Activated naive CD8-positive, alpha-beta T cell (primary cell): ENCODE results near the gene SH3BGRL2.
"Not testable (repeated sequence)": the region's sequence is repeated elsewhere in the genome, so short reads cannot be mapped to it uniquely, and the experiment has no call there.

ENCODE experiments used
- H3K27ac Mint-ChIP-seq: one replicate; pipeline ENCODE4 v1.8.0; 2021; ENCODE audit warnings: mixed read lengths
- H3K27me3 Mint-ChIP-seq: one replicate; pipeline ENCODE4 v1.8.0; 2021; ENCODE audit warnings: mixed read lengths
- H3K36me3 Mint-ChIP-seq: one replicate; pipeline ENCODE4 v1.8.0; 2021; ENCODE audit warnings: mixed read lengths
- H3K4me1 Mint-ChIP-seq: one replicate; pipeline ENCODE4 v1.8.0; 2021; ENCODE audit warnings: low read depth, mixed read lengths
- H3K4me3 Mint-ChIP-seq: one replicate; pipeline ENCODE4 v1.8.0; 2021; ENCODE audit warnings: mild to moderate bottlenecking, mixed read lengths
- H3K9me3 Mint-ChIP-seq: one replicate; pipeline ENCODE4 v1.8.0; 2021; ENCODE audit warnings: low read depth, mixed read lengths

SH3BGRL2 gene

GRCh38 chr6:79608334-79609224 lies 22.6 kb upstream of the SH3BGRL2 start:
- no peaks in the 10 kb centered on the region for H3K4me1 Mint-ChIP-seq
- no peak overlapping the region for H3K4me3 Mint-ChIP-seq
- H3K27ac Mint-ChIP-seq = no peak overlapping the region
- no peaks in the 10 kb centered on the region for H3K9me3 Mint-ChIP-seq
- H3K36me3 Mint-ChIP-seq = no peaks in the 10 kb centered on the region
- H3K27me3 Mint-ChIP-seq = no peaks in the 10 kb centered on the region

GRCh38 chr6:79609225-79609595 lies 21.9 kb upstream of the SH3BGRL2 start:
- no peaks in the 10 kb centered on the region for H3K27me3 Mint-ChIP-seq
- H3K4me1 Mint-ChIP-seq = no peaks in the 10 kb centered on the region
- no peak overlapping the region for H3K4me3 Mint-ChIP-seq
- H3K27ac Mint-ChIP-seq = no peak overlapping the region
- no peaks in the 10 kb centered on the region for H3K36me3 Mint-ChIP-seq
- no peaks in the 10 kb centered on the region for H3K9me3 Mint-ChIP-seq

- H3K27me3 Mint-ChIP-seq = no peaks in the 10 kb centered on the region
- no peaks in the 10 kb centered on the region for H3K36me3 Mint-ChIP-seq
- H3K4me1 Mint-ChIP-seq = no peaks in the 10 kb centered on the region
- H3K9me3 Mint-ChIP-seq = no peaks in the 10 kb centered on the region
- H3K27ac Mint-ChIP-seq = no peak overlapping the region
- no peak overlapping the region for H3K4me3 Mint-ChIP-seq
Measured at GRCh38 chr6:79610306-79611009, 20.7 kb upstream of the SH3BGRL2 start.

GRCh38 chr6:79612457-79612856 lies 18.7 kb upstream of the SH3BGRL2 start:
- Mint-ChIP-seq H3K4me1 (no peaks in the 10 kb centered on the region), H3K9me3 (no peaks in the 10 kb centered on the region), H3K36me3 (no peaks in the 10 kb centered on the region), H3K27me3 (peaks cover 4% of the 10 kb centered on the region), H3K27ac (no peak overlapping the region), H3K4me3 (no peak overlapping the region)

- no peaks in the 10 kb centered on the region for H3K9me3 Mint-ChIP-seq
Measured at GRCh38 chr6:79612918-79613317, 18.2 kb upstream of the SH3BGRL2 start.

GRCh38 chr6:79613912-79614311 lies 17.2 kb upstream of the SH3BGRL2 start:
- Mint-ChIP-seq H3K4me3 (no peak overlapping the region), H3K36me3 (no peaks in the 10 kb centered on the region), H3K27ac (no peak overlapping the region), H3K4me1 (no peaks in the 10 kb centered on the region), H3K9me3 (no peaks in the 10 kb centered on the region), H3K27me3 (peaks cover 4% of the 10 kb centered on the region)

More at GRCh38 chr6:79612918-79613317, 18.2 kb upstream of the SH3BGRL2 start:
- Mint-ChIP-seq H3K27me3 (peaks cover 4% of the 10 kb centered on the region), H3K27ac (no peak overlapping the region), H3K4me1 (no peaks in the 10 kb centered on the region), H3K36me3 (no peaks in the 10 kb centered on the region), H3K4me3 (no peak overlapping the region)

- Mint-ChIP-seq H3K9me3 (no peaks in the 10 kb centered on the region), H3K27me3 (peaks cover 6% of the 10 kb centered on the region), H3K4me3 (no peak overlapping the region), H3K4me1 (no peaks in the 10 kb centered on the region), H3K36me3 (no peaks in the 10 kb centered on the region), H3K27ac (no peak overlapping the region)
Measured at GRCh38 chr6:79614326-79615305, 16.5 kb upstream of the SH3BGRL2 start.

- Mint-ChIP-seq H3K27me3 (peaks cover 11% of the 10 kb centered on the region), H3K36me3 (no peaks in the 10 kb centered on the region), H3K9me3 (no peaks in the 10 kb centered on the region), H3K4me3 (no peak overlapping the region), H3K27ac (no peak overlapping the region), H3K4me1 (no peaks in the 10 kb centered on the region)
Measured at GRCh38 chr6:79617518-79617941, 13.6 kb upstream of the SH3BGRL2 start.

- not testable (repeated sequence) for H3K4me1 Mint-ChIP-seq, H3K4me3 Mint-ChIP-seq, H3K9me3 Mint-ChIP-seq, H3K36me3 Mint-ChIP-seq, H3K27ac Mint-ChIP-seq
- H3K27me3 Mint-ChIP-seq = peaks cover 11% of the 10 kb centered on the region
Measured at GRCh38 chr6:79618425-79618824, 12.7 kb upstream of the SH3BGRL2 start.

- Mint-ChIP-seq H3K27me3 (peaks cover 8% of the 10 kb centered on the region), H3K4me1 (no peaks in the 10 kb centered on the region), H3K27ac (no peak overlapping the region), H3K4me3 (no peak overlapping the region), H3K36me3 (no peaks in the 10 kb centered on the region), H3K9me3 (no peaks in the 10 kb centered on the region)
Measured at GRCh38 chr6:79621579-79621978, 9.6 kb upstream of the SH3BGRL2 start.

- no peak overlapping the region for H3K4me3 Mint-ChIP-seq
- H3K4me1 Mint-ChIP-seq = no peaks in the 10 kb centered on the region
- peaks cover 7% of the 10 kb centered on the region for H3K27me3 Mint-ChIP-seq
- no peaks in the 10 kb centered on the region for H3K9me3 Mint-ChIP-seq
- no peaks in the 10 kb centered on the region for H3K36me3 Mint-ChIP-seq
- H3K27ac Mint-ChIP-seq = no peak overlapping the region
Measured at GRCh38 chr6:79622364-79622763, 8.8 kb upstream of the SH3BGRL2 start.

GRCh38 chr6:79623106-79623505 lies 8.0 kb upstream of the SH3BGRL2 start:
- H3K4me1 Mint-ChIP-seq = no peaks in the 10 kb centered on the region
- H3K4me3 Mint-ChIP-seq = no peak overlapping the region
- peaks cover 7% of the 10 kb centered on the region for H3K27me3 Mint-ChIP-seq
- no peaks in the 10 kb centered on the region for H3K9me3 Mint-ChIP-seq
- no peak overlapping the region for H3K27ac Mint-ChIP-seq
- no peaks in the 10 kb centered on the region for H3K36me3 Mint-ChIP-seq

GRCh38 chr6:79625746-79626145 lies 5.4 kb upstream of the SH3BGRL2 start:
- peaks cover 6% of the 10 kb centered on the region for H3K27me3 Mint-ChIP-seq
- peaks cover 3% of the 10 kb centered on the region for H3K4me1 Mint-ChIP-seq
- H3K27ac Mint-ChIP-seq = no peak overlapping the region
- H3K4me3 Mint-ChIP-seq = no peak overlapping the region
- H3K9me3 Mint-ChIP-seq = no peaks in the 10 kb centered on the region
- H3K36me3 Mint-ChIP-seq = no peaks in the 10 kb centered on the region

- H3K27ac Mint-ChIP-seq = no peak overlapping the region
- H3K4me1 Mint-ChIP-seq = peaks cover 7% of the 10 kb centered on the region
- peaks cover 7% of the 10 kb centered on the region for H3K27me3 Mint-ChIP-seq
- no peaks in the 10 kb centered on the region for H3K36me3 Mint-ChIP-seq
- no peaks in the 10 kb centered on the region for H3K9me3 Mint-ChIP-seq
- no peak overlapping the region for H3K4me3 Mint-ChIP-seq
Measured at GRCh38 chr6:79626811-79627210, 4.3 kb upstream of the SH3BGRL2 start.
